K562 (cell line): Measurements from ENCODE around the gene SLC22A7. TPM values are rescaled to one million over a fixed set of nuclear protein-coding genes. Genes with fewer than 3 reads are reported as not detected.

Experiments used
- ATAC-seq: fragments of 200-7000 bp; cut with Tn5 transposase; 3 replicates; pipeline ENCODE4 v1.9.1; 2020; ENCODE audit warnings: moderate library complexity
- BruUV-seq: library from RNA; stranded (reverse); fragments of 400-500 nt; replicated peaks from 2 replicates; lab custom pipeline; 2021; lab: Mats Ljungman, UMichigan
- CTCF ChIA-PET: fragments of 300-600 bp; formaldehyde crosslinking; extraction: SDS; loops from one replicate; lab custom pipeline; 2021; ENCODE audit warnings: low intra/inter-chr PET ratio; lab: Yijun Ruan, JAX
- POLR2A ChIA-PET: fragments of 300-600, 350-650 bp; sonication (Branson Sonifier 250); formaldehyde crosslinking; extraction: SDS; loops from one replicate; lab custom pipeline; 2021; ENCODE audit warnings: antibody characterized with exemption, inconsistent platforms; lab: Yijun Ruan, JAX
- DNase-seq, 4 experiments: peaks; one replicate each; pipeline versions ENCODE4 v3.0.0 to v3.0.0-alpha.2; 2011 to 2018; ENCODE audit warnings: low spot score in 3 of 4, mixed read lengths in 3 of 4; ENCODE audit errors: extremely low read depth in 1 of 4
- FAIRE-seq: peaks from 2 replicates; lab custom pipeline; 2011; peaks lifted over from hg19 to GRCh38; lab: Jason Lieb, UNC
- H2AFZ ChIP-seq: 2 replicates; pipeline ENCODE4 v1.6.0; 2011; ENCODE audit warnings: low read depth, low read length, control low read depth, inconsistent platforms
- H3K27ac ChIP-seq: fragments of 200-600 bp; 3 replicates; pipeline ENCODE4 v1.8.0; 2011; ENCODE audit warnings: low read depth, mild to moderate bottlenecking, control low read depth, inconsistent platforms, low read length, moderate library complexity, mixed read lengths; ENCODE audit errors: extremely low read depth
- H3K27me3 ChIP-seq, 2 experiments: fragments of 300-600 bp in 1 of 2; 2 replicates in 1 of 2; 3 replicates in 1 of 2; pipeline versions ENCODE4 v1.6.0 to v1.8.0; 2011; ENCODE audit warnings: inconsistent platforms in 2 of 2, low read length in 2 of 2, mild to moderate bottlenecking in 1 of 2, mixed read lengths in 1 of 2, moderate library complexity in 1 of 2; ENCODE audit not compliant: control insufficient read depth in 2 of 2, insufficient read depth in 2 of 2
- H3K36me3 ChIP-seq: fragments of 300-600 bp; 3 replicates; pipeline ENCODE4 v1.8.0; 2011; ENCODE audit warnings: mild to moderate bottlenecking, low read length, inconsistent platforms; ENCODE audit not compliant: control insufficient read depth, insufficient read depth
- H3K4me1 ChIP-seq, 2 experiments: fragments of 200-600 bp in 1 of 2; replicated peaks in 1 of 2; 2 replicates in 1 of 2; 3 replicates in 1 of 2; pipeline versions ENCODE4 v1.5.1 to v1.8.0; 2011; ENCODE audit warnings: inconsistent platforms in 2 of 2, low read length in 2 of 2, mild to moderate bottlenecking in 1 of 2, mixed read lengths in 1 of 2, moderate library complexity in 1 of 2; ENCODE audit not compliant: control insufficient read depth in 2 of 2, insufficient read depth in 2 of 2
- H3K4me2 ChIP-seq: 2 replicates; pipeline ENCODE4 v1.6.1; 2011; ENCODE audit warnings: low read length, control low read depth, inconsistent platforms, mixed read lengths; ENCODE audit not compliant: insufficient read depth
- H3K4me3 ChIP-seq: fragments of 200-600 bp; sonication (generic), shearing (Covaris generic); 2 replicates; pipeline ENCODE4 v1.5.1; 2016; ENCODE audit warnings: control low read depth, inconsistent platforms
- H3K79me2 ChIP-seq: fragments of 200-600 bp; 3 replicates; pipeline ENCODE4 v1.8.0; 2011; ENCODE audit warnings: low read length, inconsistent platforms; ENCODE audit not compliant: control insufficient read depth, insufficient read depth
- H3K9ac ChIP-seq, 2 experiments: 2 replicates each; pipeline versions ENCODE4 v1.6.0 to v1.6.1; 2011; ENCODE audit warnings: low read depth in 2 of 2, low read length in 2 of 2, control low read depth in 1 of 2, inconsistent platforms in 1 of 2, mild to moderate bottlenecking in 1 of 2, mixed read lengths in 1 of 2; ENCODE audit not compliant: insufficient read depth in 1 of 2
- H3K9me1 ChIP-seq: one replicate; pipeline ENCODE4 v1.6.0; 2011; ENCODE audit warnings: inconsistent platforms, mild to moderate bottlenecking, low read length, moderate library complexity; ENCODE audit not compliant: control insufficient read depth, insufficient read depth
- H3K9me3 ChIP-seq: replicated peaks from 2 replicates; pipeline ENCODE4 v1.5.1; 2011; ENCODE audit warnings: low read depth, low read length, inconsistent platforms; ENCODE audit not compliant: control insufficient read depth, insufficient read depth
- H4K20me1 ChIP-seq: replicated peaks from 2 replicates; pipeline ENCODE4 v1.6.1; 2011; ENCODE audit warnings: low read length, inconsistent platforms, mixed read lengths; ENCODE audit not compliant: control insufficient read depth, insufficient read depth
- CBFA2T3 ChIP-seq: fragments of 450-650 bp; IDR thresholded peaks from 2 replicates; pipeline ENCODE4 v1.6.1; 2017
- MYBL2 ChIP-seq, 2 experiments: fragments of 450-650 bp in 1 of 2; sonication (generic) in 1 of 2; formaldehyde crosslinking in 1 of 2; IDR thresholded peaks; 2 replicates each; pipeline versions ENCODE4 v1.6.1 to v1.8.1; 2017 to 2022; ENCODE audit warnings: borderline replicate concordance in 1 of 2, inconsistent platforms in 1 of 2, low read depth in 1 of 2, mild to moderate bottlenecking in 1 of 2, missing genetic modification reagents in 1 of 2, moderate library complexity in 1 of 2
- SRSF3 ChIP-seq: fragments of 200-400 bp; formaldehyde crosslinking; IDR thresholded peaks from 2 replicates; pipeline ENCODE4 v1.6.1; 2016; ENCODE audit warnings: mild to moderate bottlenecking, low read length, moderate library complexity; ENCODE audit not compliant: insufficient read depth
- WGBS: fragments of 100-300 bp; shearing (Covaris generic); methylation state at CpG from one replicate; pipeline ENCODE4 v1.1.6; 2016; ENCODE audit warnings: low coverage, mixed read lengths; ENCODE audit not compliant: insufficient coverage; ENCODE audit errors: missing lambda C conversion rate; 5-methylcytosine and 5-hydroxymethylcytosine counted together
- in situ Hi-C: fragments of 300-500 bp; cut with MboI; formaldehyde crosslinking; loops from 4 replicates; pipeline ENCODE4 v1.15.0; 2018; ENCODE audit warnings: inconsistent platforms, mixed read lengths
- intact Hi-C: fragments of 100-400 bp; cut with micrococcal nuclease; formaldehyde crosslinking; loops from 2 replicates; pipeline ENCODE4 v1.14.2; 2022
- polyA plus RNA-seq, 8 experiments: library from polyadenylated mRNA; depleted of rRNA in 4 of 8; stranded (reverse) in 5 of 8; unstranded in 3 of 8; fragments of >200 nt; fragmentation: Nextera tagmentation in 2 of 8; fragmentation: Illumina TruSeq in 1 of 8; extraction: Ambion mirVana in 2 of 8; extraction: Trizol in 1 of 8; gene quantifications; 2 replicates each; pipeline versions ENCODE4 v1.2.1 to v1.2.3, GENCODE V29; 2011 to 2014; ENCODE audit warnings: inconsistent platforms in 1 of 8, missing spikeins in 1 of 8
- total RNA-seq, 7 experiments: library from RNA; depleted of rRNA in 6 of 7; stranded (reverse); fragments of >200 nt in 6 of 7; fragmentation: Illumina TruSeq in 2 of 7; extraction: Trizol in 2 of 7; gene quantifications; 2 replicates each; pipeline versions ENCODE4 v1.2.1 to v1.2.3, GENCODE V29; 2011 to 2021; ENCODE audit warnings: low replicate concordance in 1 of 7
- TF ChIP-seq, protein P1 (sequence below): sonication (generic); formaldehyde crosslinking; IDR thresholded peaks from 2 replicates; pipeline ENCODE4 v1.8.0; 2022; ENCODE audit warnings: mild to moderate bottlenecking, missing genetic modification reagents

Gene SLC22A7
- total and polyA plus RNA-seq, 9 of the 15 experiments (the other 6 are each of a cell fraction or from before 2014, with no cell fraction given), result not detected

DNA sequence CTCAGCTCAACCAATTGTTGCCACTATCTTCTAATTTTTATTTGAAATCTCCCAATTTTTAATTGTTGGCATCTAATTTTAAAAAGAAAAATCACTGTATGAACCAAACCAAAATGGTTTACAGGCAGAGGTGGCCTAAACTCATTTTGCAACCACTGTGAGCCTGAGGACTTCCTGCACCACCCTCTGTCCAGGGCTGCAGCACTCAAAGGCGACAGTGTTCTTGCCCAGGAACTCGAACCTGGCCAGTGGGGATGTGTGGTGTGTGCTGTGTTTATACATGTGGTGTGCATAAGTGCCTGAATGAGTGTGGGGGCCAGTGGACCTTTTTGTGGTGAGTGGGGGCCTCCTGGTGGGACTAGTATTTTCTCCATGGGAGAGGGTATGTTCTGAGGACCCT lies 24.4 kb upstream of the SLC22A7 start (continued):
- TF ChIP-seq, protein P1, sequence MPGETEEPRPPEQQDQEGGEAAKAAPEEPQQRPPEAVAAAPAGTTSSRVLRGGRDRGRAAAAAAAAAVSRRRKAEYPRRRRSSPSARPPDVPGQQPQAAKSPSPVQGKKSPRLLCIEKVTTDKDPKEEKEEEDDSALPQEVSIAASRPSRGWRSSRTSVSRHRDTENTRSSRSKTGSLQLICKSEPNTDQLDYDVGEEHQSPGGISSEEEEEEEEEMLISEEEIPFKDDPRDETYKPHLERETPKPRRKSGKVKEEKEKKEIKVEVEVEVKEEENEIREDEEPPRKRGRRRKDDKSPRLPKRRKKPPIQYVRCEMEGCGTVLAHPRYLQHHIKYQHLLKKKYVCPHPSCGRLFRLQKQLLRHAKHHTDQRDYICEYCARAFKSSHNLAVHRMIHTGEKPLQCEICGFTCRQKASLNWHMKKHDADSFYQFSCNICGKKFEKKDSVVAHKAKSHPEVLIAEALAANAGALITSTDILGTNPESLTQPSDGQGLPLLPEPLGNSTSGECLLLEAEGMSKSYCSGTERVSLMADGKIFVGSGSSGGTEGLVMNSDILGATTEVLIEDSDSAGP (CRISPR knock-in tag), result no peak
- TF ChIP-seq MYBL2 (IDR thresholded peaks at IDR 0.05; ENCODE audit: low read depth) (no peak), MYBL2 (CRISPR knock-in tag; IDR thresholded peaks at IDR 0.05; ENCODE audit: borderline replicate concordance) (no peak)

DNA sequence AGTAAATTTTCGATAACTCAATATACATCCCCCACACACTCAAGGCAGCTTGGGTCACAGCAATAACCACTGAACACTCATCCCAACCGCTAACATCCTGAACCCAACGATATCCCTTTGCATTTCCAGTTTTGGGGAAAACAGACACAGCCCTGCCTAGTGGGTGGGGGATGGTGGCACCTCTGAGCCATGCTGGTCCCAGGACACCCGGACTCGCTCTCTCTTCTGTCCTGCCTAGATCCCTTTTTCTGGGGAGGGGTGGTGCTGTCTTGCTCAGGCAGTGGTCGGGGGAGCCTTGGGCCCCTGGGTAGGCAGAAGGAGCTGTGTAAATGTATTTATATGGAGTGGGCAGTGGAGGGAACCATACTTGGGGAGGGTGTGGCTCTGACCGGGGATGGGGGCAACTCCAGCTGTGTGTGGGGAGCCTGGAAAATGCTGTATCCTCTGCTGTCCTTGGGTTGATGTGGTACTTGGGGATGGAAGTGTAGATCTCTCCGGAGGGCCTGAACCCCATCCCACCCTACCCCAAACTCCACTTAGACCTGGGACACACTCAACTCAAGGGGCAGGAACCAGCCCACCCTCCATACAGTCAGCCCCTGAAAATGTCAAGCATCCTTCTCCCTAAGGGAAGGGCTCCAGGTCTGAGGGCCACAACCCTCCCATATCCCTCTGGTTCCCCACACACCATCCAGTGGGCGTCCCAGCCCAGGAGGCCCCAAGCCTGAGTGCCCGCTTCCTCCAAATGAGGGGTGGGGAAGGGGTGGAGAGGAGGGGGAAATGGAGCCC lies 23.7 kb upstream of the SLC22A7 start:
- no TSS peak for BruUV-seq
- Histone ChIP-seq H3K79me2 (no peaks in the 10 kb centered on the region), H3K27me3 (peaks cover 25 to 66% of the 10 kb centered on the region in 2 experiments), H3K36me3 (no peaks in the 10 kb centered on the region), H3K4me1 (peaks cover 4 to 35% of the 10 kb centered on the region in 2 experiments; a peak in 4 of 5 replicates), H4K20me1 (0 out of 2 replicates have a peak, but pooled peaks cover 6% of the 10 kb centered on the region), H3K9me3 (no peaks in the 10 kb centered on the region), H3K9ac (no peak overlapping the region), H3K4me2 (no peak overlapping the region), H3K27ac (no peak overlapping the region), H2AFZ (no peak overlapping the region), H3K9me1 (no peaks in the 10 kb centered on the region), H3K4me3 (no peak overlapping the region)
- POLR2A ChIA-PET, result interaction anchor here (0.5 to 0.6 kb wide), 2 partner anchors 13 to 344 kb away, joined by 3 read pairs; no protein-coding TSS in a partner anchor
- CTCF ChIA-PET, result interaction anchor here (0.7 kb wide), 1 partner anchor 14 kb away, joined by 3 read pairs; no protein-coding TSS in a partner anchor
- in situ Hi-C loops (loop anchor here (5.0 kb wide), 1 partner anchor 58 kb away; no protein-coding TSS in a partner anchor), intact Hi-C loops (no loop called here)
- 2% methylated on average over 9 of the region's 10 CpGs for WGBS
- FAIRE-seq (no peak), DNase-seq (no peak), ATAC-seq (no peak)
- TF ChIP-seq CBFA2T3, result no peak
- TF ChIP-seq SRSF3, result no peak
- TF ChIP-seq MYBL2 (IDR thresholded peaks at IDR 0.05; ENCODE audit: low read depth), result no peak
- TF ChIP-seq MYBL2 (CRISPR knock-in tag; IDR thresholded peaks at IDR 0.05; ENCODE audit: borderline replicate concordance), result no peak
